ENCODE data around the gene CFAP90. TPM values are rescaled to one million over a fixed set of nuclear protein-coding genes. Genes with fewer than 3 reads are reported as not detected.

CFAP90 gene
- total and polyA plus RNA-seq, 2 of the 8 experiments (the other 6 are each of a cell fraction or from before 2014, with no cell fraction given), result 0.39 to 0.92 TPM

- Histone ChIP-seq H2BK5ac (ENCODE audit: low read depth, low read length) (no peak overlapping the region), H3K23ac (ENCODE audit: insufficient read length) (no peak overlapping the region), H3K4me2 (ENCODE audit: insufficient read depth in 1 of 2, low read depth in 2 of 2, low read length in 2 of 2) (peak overlapping the region; percentile 76 to 87), H4K20me1 (replicated peaks in 1 of 2; ENCODE audit: control insufficient read depth in 1 of 2, insufficient read depth in 2 of 2, low read length in 2 of 2) (no peaks in the 10 kb centered on the region), H3K18ac (ENCODE audit: extremely low read depth, low read length) (no peak overlapping the region), H2BK20ac (ENCODE audit: low read length) (no peak overlapping the region), H3K27me3 (replicated peaks in 1 of 4; ENCODE audit: control insufficient read depth in 3 of 4, extremely low read depth in 1 of 4, insufficient read depth in 3 of 4, low read length in 3 of 4) (peaks cover 0 to 16% (median 9%) of the 10 kb centered on the region in 4 experiments; a peak in 4 of 7 replicates), H3K79me2 (ENCODE audit: control insufficient read depth in 1 of 2, insufficient read depth in 2 of 2, low read length in 2 of 2) (no peaks in the 10 kb centered on the region), H3K9me3 (ENCODE audit: insufficient read depth in 2 of 2, low read depth in 1 of 2, low read length in 1 of 2) (no peaks in the 10 kb centered on the region), H4K5ac (ENCODE audit: insufficient read length, low read depth, low read length) (no peak overlapping the region), H2AK5ac (ENCODE audit: low read depth, low read length) (no peak overlapping the region), H3K79me1 (ENCODE audit: low read depth, low read length) (no peaks in the 10 kb centered on the region), H3K4me1 (replicated peaks in 1 of 4; ENCODE audit: control insufficient read depth in 3 of 4, insufficient read depth in 4 of 4, low read length in 3 of 4) (peaks cover 0 to 8% (median 3%) of the 10 kb centered on the region in 4 experiments; a peak in 4 of 7 replicates), H3K36me3 (ENCODE audit: control insufficient read depth in 2 of 4, insufficient read depth in 4 of 4, low read length in 3 of 4) (no peaks in the 10 kb centered on the region), H3K4ac (replicated peaks; ENCODE audit: insufficient read length, low read depth, low read length) (no peak overlapping the region), H3K23me2 (ENCODE audit: low read depth, low read length) (peaks cover 9% of the 10 kb centered on the region), H3K14ac (ENCODE audit: insufficient read length) (no peak overlapping the region), H2BK12ac (ENCODE audit: low read depth, low read length) (no peak overlapping the region), H3K4me3 (ENCODE audit: extremely low read depth in 1 of 4, insufficient read depth in 2 of 4, low read depth in 3 of 4, low read length in 4 of 4) (peak overlapping the region in 3 of 4 experiments; percentile 60 to 89 (median 62); a peak in 5 of 8 replicates), H2AFZ (ENCODE audit: low read length) (peak overlapping the region; percentile 90; the same call in 1 of the 2 replicates), H2BK15ac (ENCODE audit: low read length) (0 out of 2 replicates have a peak overlapping the region, but pooled peaks have one; percentile 8), H4K91ac (replicated peaks; ENCODE audit: insufficient read length, low read length) (no peak overlapping the region), H3K9ac (replicated peaks in 1 of 4; ENCODE audit: extremely low read depth in 1 of 4, low read depth in 3 of 4, low read length in 3 of 4) (no peak overlapping the region), H3K56ac (replicated peaks; ENCODE audit: insufficient read length, low read depth, low read length) (no peak overlapping the region), H3K27ac (ENCODE audit: low read depth, low read length) (no peak overlapping the region), H2BK120ac (replicated peaks; ENCODE audit: low read depth, low read length) (no peak overlapping the region), H4K8ac (ENCODE audit: extremely low read depth, insufficient read depth, low read length) (no peak overlapping the region)
- CTCF ChIA-PET (ENCODE audit: partially characterized antibody), result interaction anchor here (0.5 to 3.4 kb wide), 13 partner anchors 9 to 1101 kb away, joined by 3 to 23 read pairs (median 4); partner anchors contain the start of genes FASTKD3 and MTRR
- POLR2A ChIA-PET (ENCODE audit: partially characterized antibody), result interaction anchor here (1.2 to 1.5 kb wide), 2 partner anchors 17 to 456 kb away, joined by 3 to 4 read pairs; partner anchors contain the start of genes ADCY2, FASTKD3 and MTRR
- DNase-seq (ENCODE audit: low read depth in 1 of 2, low spot score in 2 of 2) (no peak), FAIRE-seq (peak; percentile 48)
- no peak for TF ChIP-seq SIN3A (conservative IDR thresholded peaks at IDR 0.05 in 1 of 2, IDR thresholded peaks at IDR 0.05 in 1 of 2; ENCODE audit: low read depth in 1 of 2, low read length in 2 of 2)
- TF ChIP-seq TAF7 (optimal IDR thresholded peaks at IDR 0.05; ENCODE audit: borderline replicate concordance, low read depth, low read length), result no peak
- no peak for TF ChIP-seq CTBP2 (IDR thresholded peaks at IDR 0.05; ENCODE audit: borderline replicate concordance, insufficient read depth, insufficient read length, low read length)
- TF ChIP-seq YY1 (IDR thresholded peaks at IDR 0.05; ENCODE audit: low read depth, low read length), result no peak
- no peak for TF ChIP-seq EZH2 (IDR thresholded peaks at IDR 0.05; ENCODE audit: low read depth, low read length, severe bottlenecking)
- TF ChIP-seq SAP30 (IDR thresholded peaks at IDR 0.05; ENCODE audit: insufficient read depth, insufficient replicate concordance, low read length), result no peak
- no peak for TF ChIP-seq ATF3 (IDR thresholded peaks at IDR 0.05; ENCODE audit: insufficient read depth, low read depth, low read length)
- no peak for TF ChIP-seq ASH2L (IDR thresholded peaks at IDR 0.05; ENCODE audit: low read length)
- TF ChIP-seq SIRT6 (IDR thresholded peaks at IDR 0.05; ENCODE audit: low read length), result no peak
- no peak for TF ChIP-seq ZNF274 (IDR thresholded peaks at IDR 0.05; ENCODE audit: borderline replicate concordance, extremely low read depth, low read length)
- 84% methylated on average over 8 of the region's 8 CpGs; no CpG with 5 or more reads in 1 of the 2 experiments for WGBS, 2 experiments (ENCODE audit: extremely low coverage in 1 of 2, insufficient coverage in 1 of 2, insufficient read length in 1 of 2, insufficient replicate concordance in 2 of 2, low coverage in 1 of 2, low lambda C conversion rate in 2 of 2, missing lambda C conversion rate in 1 of 2)
Measured at GRCh38 chr5:7851617-7852289, 820 bp upstream of the CFAP90 start.
